ENCODE measurements around the gene ZNF669. TPM values are rescaled to one million over a fixed set of nuclear protein-coding genes. Genes with fewer than 3 reads are reported as not detected.

Gene ZNF669
- total RNA-seq, 1 donor from 2014 or later, result 11.3 TPM

DNA sequence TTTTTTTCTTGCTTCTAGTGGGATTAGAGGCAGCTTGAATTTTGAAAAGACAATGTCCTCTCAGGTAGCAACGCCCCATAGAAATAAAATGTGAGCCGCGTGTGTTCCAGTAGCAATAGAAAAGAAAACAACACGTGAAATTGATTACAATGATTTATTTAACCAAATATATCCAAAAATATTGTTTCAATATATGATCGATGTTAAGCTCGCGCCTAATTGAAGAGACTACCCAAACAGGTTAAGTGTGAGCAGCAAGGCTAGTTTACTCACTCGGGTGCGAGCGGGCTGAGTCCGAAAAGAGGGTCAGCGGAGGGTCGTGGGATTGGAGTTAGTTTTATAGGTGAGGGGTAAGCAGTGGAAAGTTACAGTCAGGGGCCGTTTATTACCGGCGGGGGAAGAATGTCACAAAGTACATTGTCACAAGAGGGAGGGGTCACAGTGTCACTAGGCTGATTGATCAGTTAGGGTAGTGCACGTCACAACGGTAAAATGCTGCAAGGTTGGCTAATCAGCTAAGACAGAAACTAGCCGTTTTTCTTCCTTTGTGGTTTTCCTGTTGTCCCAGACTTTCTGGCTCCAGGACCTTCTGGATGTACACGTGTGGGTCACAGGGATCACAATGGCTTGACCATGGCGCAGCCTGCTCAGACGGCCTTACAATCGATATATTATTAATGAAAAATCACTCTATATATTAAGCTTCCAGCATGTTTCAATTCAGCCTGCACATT lies 24.8 kb downstream of the ZNF669 start:
- peak overlapping the region; percentile 79 for H3K4me3 ChIP-seq (ENCODE audit: low read depth, low read length)
- TF ChIP-seq, protein P1, sequence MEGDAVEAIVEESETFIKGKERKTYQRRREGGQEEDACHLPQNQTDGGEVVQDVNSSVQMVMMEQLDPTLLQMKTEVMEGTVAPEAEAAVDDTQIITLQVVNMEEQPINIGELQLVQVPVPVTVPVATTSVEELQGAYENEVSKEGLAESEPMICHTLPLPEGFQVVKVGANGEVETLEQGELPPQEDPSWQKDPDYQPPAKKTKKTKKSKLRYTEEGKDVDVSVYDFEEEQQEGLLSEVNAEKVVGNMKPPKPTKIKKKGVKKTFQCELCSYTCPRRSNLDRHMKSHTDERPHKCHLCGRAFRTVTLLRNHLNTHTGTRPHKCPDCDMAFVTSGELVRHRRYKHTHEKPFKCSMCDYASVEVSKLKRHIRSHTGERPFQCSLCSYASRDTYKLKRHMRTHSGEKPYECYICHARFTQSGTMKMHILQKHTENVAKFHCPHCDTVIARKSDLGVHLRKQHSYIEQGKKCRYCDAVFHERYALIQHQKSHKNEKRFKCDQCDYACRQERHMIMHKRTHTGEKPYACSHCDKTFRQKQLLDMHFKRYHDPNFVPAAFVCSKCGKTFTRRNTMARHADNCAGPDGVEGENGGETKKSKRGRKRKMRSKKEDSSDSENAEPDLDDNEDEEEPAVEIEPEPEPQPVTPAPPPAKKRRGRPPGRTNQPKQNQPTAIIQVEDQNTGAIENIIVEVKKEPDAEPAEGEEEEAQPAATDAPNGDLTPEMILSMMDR (conservative IDR thresholded peaks at IDR 0.05; ENCODE audit: low read depth, low read length), result no peak
- no peak for DNase-seq (ENCODE audit: low read depth)

DNA sequence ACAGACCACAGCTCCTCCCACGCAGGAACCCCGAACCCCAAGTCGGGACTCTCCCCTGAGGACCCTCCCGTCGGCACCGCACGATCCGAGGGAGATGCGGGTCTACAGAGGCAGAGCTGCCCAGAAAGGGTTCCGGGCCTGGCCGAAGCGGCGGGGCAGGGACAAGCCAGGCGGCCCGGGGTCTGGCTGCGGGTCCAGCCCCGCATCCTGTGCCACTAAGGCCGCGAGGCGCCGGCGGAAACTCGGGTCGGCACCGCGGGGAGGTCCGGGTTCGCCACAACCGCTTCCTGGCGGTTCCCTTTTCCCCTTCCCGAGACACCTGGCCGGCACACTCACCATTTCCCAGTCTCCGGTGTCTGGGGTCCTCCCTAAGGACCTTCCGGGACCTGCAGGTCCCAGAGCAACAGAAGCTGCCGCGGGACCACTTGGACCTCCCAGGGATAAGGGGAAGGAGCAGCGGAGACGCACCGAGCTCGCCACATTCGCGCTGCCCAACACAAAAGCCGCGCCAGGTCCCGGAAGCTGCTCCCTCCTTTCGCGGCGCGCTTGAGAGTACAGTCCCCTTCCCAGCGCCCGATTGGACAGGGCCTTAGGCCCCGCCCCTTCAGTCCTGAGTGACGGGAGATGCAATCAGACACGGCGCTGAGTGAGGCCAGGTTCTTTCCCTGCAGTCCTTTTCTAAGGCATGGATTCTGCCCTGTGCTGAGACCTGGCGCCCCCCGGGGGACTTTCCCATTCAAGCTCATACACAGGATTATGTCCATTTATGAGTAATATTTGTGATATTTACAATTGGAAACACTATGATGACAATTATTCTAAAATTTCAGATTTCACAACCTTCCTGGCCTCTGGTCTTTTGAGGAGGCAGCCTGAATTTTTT lies 25.7 kb downstream of the ZNF669 start, which contains the start of gene ZNF670:
ZNF670 (minus strand) TSS at position 554 of the 883 bp plus-strand sequence; CDS start at position 339, 215 bp downstream.
- peak; percentile 68 for DNase-seq (ENCODE audit: low read depth)
- peak within 1 kb of the TSS; percentile 79 for H3K4me3 ChIP-seq (ENCODE audit: low read depth, low read length)
- TF ChIP-seq, protein P1 (conservative IDR thresholded peaks at IDR 0.05; ENCODE audit: low read depth, low read length), result no peak

DNA sequence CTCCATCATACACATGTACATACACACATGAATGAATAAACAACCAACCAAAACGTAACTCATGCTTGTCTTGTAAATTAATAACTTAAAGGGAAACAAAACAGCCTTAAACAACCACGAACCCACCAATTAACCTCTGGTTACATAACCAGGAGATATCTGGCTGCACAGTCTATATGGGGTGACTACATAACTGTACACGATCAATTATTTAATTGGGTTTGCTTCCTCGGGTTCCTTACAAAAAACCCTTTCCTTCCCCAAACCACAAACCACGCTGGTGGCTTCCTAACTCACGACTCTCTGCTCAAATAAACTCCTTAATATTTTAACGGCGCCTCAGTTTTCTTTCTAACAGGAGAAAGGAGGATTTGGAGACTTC lies 26.3 kb downstream of the ZNF669 start:
- peak overlapping the region; percentile 79 for H3K4me3 ChIP-seq (ENCODE audit: low read depth, low read length)
- peak; percentile 39 for DNase-seq (ENCODE audit: low read depth)
- TF ChIP-seq, protein P1 (conservative IDR thresholded peaks at IDR 0.05; ENCODE audit: low read depth, low read length), result no peak

DNA sequence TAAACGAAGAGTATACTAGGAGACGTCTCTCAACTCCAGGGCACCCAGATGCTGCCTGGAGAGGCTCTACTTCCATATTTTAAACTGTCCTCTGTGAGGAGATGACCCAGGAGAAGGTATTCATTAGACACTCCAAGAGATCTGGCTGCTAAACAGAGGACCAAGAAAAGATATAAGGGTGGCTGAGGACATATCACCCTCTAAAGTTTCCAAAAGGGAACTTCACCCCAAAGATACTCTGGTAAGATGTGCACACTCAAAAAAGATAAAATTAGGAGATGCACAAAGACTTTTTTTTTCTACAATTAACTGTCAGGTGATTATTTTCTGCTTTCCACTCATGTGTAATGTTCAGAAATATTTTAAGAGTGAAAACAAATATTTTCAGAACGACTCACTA lies 26.9 kb downstream of the ZNF669 start:
- no peak for DNase-seq (ENCODE audit: low read depth)
- TF ChIP-seq, protein P1 (conservative IDR thresholded peaks at IDR 0.05; ENCODE audit: low read depth, low read length), result no peak
- peak overlapping the region; percentile 79 for H3K4me3 ChIP-seq (ENCODE audit: low read depth, low read length)

DNA sequence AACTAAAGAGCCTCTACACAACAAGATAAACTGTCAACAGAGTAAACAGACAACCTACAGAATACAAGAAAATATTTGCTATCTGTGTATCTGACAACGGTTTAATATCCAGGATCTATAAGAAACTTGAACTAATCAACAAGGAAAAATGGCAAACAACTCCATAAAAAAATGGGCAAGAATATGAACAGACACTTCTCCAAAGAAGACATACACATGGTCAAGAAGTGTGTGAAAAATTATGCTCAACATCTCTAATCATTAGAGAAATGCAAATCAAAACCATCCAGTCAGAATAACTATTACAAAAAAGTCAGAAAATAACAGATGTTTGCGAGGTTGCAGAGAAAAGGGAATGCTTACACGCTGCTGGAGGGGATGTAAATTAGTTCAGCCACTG lies 33.5 kb downstream of the ZNF669 start:
- no peak for DNase-seq (ENCODE audit: low read depth)
- TF ChIP-seq, protein P1 (conservative IDR thresholded peaks at IDR 0.05; ENCODE audit: low read depth, low read length), result no peak
- H3K4me3 ChIP-seq (ENCODE audit: low read depth, low read length), result no peak overlapping the region

DNA sequence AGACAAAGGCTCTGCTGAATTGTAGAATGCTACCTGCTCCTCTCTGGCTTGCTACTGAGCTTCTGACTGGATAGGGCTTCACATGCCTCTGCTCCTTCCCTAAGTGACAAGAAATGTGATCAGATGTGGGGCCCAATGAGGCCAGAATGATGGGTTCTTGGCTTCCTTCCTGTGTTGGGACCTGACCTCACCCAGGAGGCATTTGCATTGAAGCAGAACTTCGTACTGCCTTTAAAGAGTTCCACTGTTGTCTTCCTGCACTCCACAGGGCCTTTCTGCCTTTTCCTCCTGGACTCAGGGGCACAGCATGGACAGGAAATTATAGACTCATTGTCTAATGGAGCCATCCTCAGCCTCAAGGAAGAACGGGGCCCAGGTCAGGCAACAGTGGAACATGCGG lies 39.9 kb downstream of the ZNF669 start:
- TF ChIP-seq, protein P1 (conservative IDR thresholded peaks at IDR 0.05; ENCODE audit: low read depth, low read length), result no peak

More for the DNA sequence above, 39.9 kb downstream of the ZNF669 start:
- no peak overlapping the region for H3K4me3 ChIP-seq (ENCODE audit: low read depth, low read length)
- DNase-seq (ENCODE audit: low read depth), result no peak
